Transverse colon (tissue), 4 donors: ENCODE measurements around the gene C2CD4B.

Experiments
- EP300 ChIP-seq: sonication (generic); formaldehyde crosslinking; IDR thresholded peaks from one replicate; pipeline ENCODE4 v1.6.1; 2017; ENCODE audit warnings: antibody characterized with exemption, low read depth
- POLR2A ChIP-seq: fragments of 450-650 bp; IDR thresholded peaks from one replicate; pipeline ENCODE4 v1.6.1; 2016; ENCODE audit warnings: antibody characterized with exemption, mild to moderate bottlenecking, moderate library complexity
- POLR2AphosphoS5 ChIP-seq, 3 donors: sonication (generic); formaldehyde crosslinking; IDR thresholded peaks; one replicate each; pipeline ENCODE4 v1.6.1; 2016; ENCODE audit warnings: antibody characterized with exemption in 3 of 3
- TF ChIP-seq, protein P1 (sequence below), 5 experiments: fragments of 200-600 bp in 3 of 5; fragments of 450-650 bp in 2 of 5; sonication (generic) in 3 of 5; IDR thresholded peaks; 1 replicate in 2 of 5; 2 replicates in 3 of 5; pipeline ENCODE4 v1.5.1; 2016 to 2017; ENCODE audit warnings: antibody characterized with exemption in 5 of 5, inconsistent platforms in 3 of 5, mild to moderate bottlenecking in 2 of 5, moderate library complexity in 1 of 5

DNA sequence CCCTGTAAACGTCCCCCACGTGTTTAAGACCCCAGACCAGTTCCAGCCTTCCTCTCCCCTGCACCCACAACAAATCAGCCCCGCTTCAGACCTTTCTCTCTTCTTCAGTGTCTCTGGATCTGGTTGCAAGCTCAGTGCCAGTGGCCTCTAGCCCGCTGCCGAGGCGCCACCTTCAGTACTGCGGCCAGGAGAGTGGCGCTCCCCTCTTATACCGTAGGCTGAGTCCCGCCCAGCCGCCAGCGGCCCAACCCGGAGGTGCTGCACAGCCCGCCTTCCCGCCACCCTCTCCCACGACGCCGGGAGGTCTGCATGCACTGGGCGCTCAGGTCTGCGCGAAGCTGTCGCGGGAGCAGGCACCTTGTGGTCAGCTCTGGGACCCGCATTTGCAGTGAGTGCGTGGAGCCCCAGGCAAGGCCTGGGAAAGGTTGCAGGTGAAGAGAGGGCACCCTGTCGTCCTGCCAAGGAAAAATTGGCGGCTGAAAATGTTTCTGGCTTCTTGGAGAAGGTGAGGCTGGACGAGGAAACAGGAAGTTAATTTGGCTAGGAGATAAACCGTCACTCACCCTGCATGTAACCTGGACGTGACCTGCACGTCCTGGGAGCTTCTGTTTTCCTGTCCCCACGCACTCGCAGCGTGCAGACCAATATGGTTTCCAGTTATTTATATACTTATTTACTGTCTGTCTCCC is at the start of gene C2CD4B:
- TF ChIP-seq POLR2A, result peak; percentile 72
- TF ChIP-seq, protein P1, sequence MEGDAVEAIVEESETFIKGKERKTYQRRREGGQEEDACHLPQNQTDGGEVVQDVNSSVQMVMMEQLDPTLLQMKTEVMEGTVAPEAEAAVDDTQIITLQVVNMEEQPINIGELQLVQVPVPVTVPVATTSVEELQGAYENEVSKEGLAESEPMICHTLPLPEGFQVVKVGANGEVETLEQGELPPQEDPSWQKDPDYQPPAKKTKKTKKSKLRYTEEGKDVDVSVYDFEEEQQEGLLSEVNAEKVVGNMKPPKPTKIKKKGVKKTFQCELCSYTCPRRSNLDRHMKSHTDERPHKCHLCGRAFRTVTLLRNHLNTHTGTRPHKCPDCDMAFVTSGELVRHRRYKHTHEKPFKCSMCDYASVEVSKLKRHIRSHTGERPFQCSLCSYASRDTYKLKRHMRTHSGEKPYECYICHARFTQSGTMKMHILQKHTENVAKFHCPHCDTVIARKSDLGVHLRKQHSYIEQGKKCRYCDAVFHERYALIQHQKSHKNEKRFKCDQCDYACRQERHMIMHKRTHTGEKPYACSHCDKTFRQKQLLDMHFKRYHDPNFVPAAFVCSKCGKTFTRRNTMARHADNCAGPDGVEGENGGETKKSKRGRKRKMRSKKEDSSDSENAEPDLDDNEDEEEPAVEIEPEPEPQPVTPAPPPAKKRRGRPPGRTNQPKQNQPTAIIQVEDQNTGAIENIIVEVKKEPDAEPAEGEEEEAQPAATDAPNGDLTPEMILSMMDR (IDR thresholded peaks at IDR 0.05), result peak in 2 of 5 experiments; percentile 9 to 19
- peak; percentile 46 to 83 (median 82) for TF ChIP-seq POLR2AphosphoS5 (IDR thresholded peaks at IDR 0.05)
- no peak for TF ChIP-seq EP300
